Esophagus squamous epithelium (tissue), 5 donors: ENCODE measurements around the gene SKI. TPM values are rescaled to one million over a fixed set of nuclear protein-coding genes. Genes with fewer than 3 reads are reported as not detected.
"Not testable (repeated sequence)": the region's sequence is repeated elsewhere in the genome, so short reads cannot be mapped to it uniquely, and the experiment has no call there.

ENCODE experiments used
- DNase-seq: peaks from one replicate; lab custom pipeline; 2025; lab: John Stamatoyannopoulos, UW
- H3K27ac ChIP-seq, 4 donors: fragments of 200-600 bp; sonication (generic); one replicate each; pipeline ENCODE4 v1.5.1; 2016 to 2019; ENCODE audit warnings: mild to moderate bottlenecking in 1 of 4
- H3K27me3 ChIP-seq, 4 donors: fragments of 200-600 bp; sonication (generic); 1 replicate in 3 of 4; 2 replicates in 1 of 4; pipeline versions ENCODE4 v1.5.1 to v1.6.0; 2017 to 2021; ENCODE audit warnings: antibody characterized with exemption in 1 of 4
- H3K36me3 ChIP-seq, 3 donors: fragments of 200-600 bp; sonication (generic); one replicate each; pipeline ENCODE4 v1.5.1; 2016 to 2019
- H3K4me1 ChIP-seq, 3 donors: fragments of 200-600 bp; sonication (generic); one replicate each; pipeline ENCODE4 v1.5.1; 2017 to 2019
- H3K4me3 ChIP-seq, 4 donors: fragments of 200-600 bp; sonication (generic); 1 replicate in 3 of 4; 2 replicates in 1 of 4; pipeline ENCODE4 v1.5.1; 2016 to 2019; ENCODE audit warnings: mild to moderate bottlenecking in 2 of 4, moderate library complexity in 1 of 4
- H3K9me3 ChIP-seq, 3 donors: fragments of 200-600 bp; sonication (generic); one replicate each; pipeline ENCODE4 v1.5.1; 2016 to 2019
- CTCF ChIP-seq, 6 experiments: fragments of 450-650 bp in 4 of 6; fragments of 200-600 bp in 2 of 6; sonication (generic) in 2 of 6; IDR thresholded peaks; one replicate each; pipeline ENCODE4 v1.5.1; 2016 to 2019; ENCODE audit warnings: antibody characterized with exemption in 6 of 6, mild to moderate bottlenecking in 4 of 6, moderate library complexity in 4 of 6
- POLR2A ChIP-seq, 4 donors: fragments of 450-650 bp; IDR thresholded peaks; one replicate each; pipeline ENCODE4 v1.6.1; 2017; ENCODE audit warnings: antibody characterized with exemption in 4 of 4, mild to moderate bottlenecking in 4 of 4, moderate library complexity in 3 of 4
- WGBS, 2 donors: methylation state at CpG; one replicate each; pipeline ENCODE4 v1.1.5; 2018; 5-methylcytosine and 5-hydroxymethylcytosine counted together
- intact Hi-C: fragments of 100-400 bp; cut with DNase I; formaldehyde crosslinking; loops from one replicate; pipeline ENCODE4 v1.15.0; 2022
- total RNA-seq, 4 donors: library from RNA; depleted of rRNA; stranded (reverse); fragments of >200 nt; gene quantifications; one replicate each; pipeline ENCODE4 v1.1.0, GENCODE V29; 2016
- donor health status: DM: yes; HTN: yes; CAD: no.

Gene SKI
- total RNA-seq, 4 donors from 2014 or later = 18.2 to 38.8 (median 25.2) TPM

GRCh38 chr1:2260917-2261316 is 32.8 kb downstream of the SKI start:
- Histone ChIP-seq H3K27ac (no peak overlapping the region), H3K4me3 (no peak overlapping the region), H3K36me3 (no peaks in the 10 kb centered on the region), H3K9me3 (no peaks in the 10 kb centered on the region), H3K4me1 (peaks cover 22 to 84% (median 27%) of the 10 kb centered on the region in 3 donors), H3K27me3 (no peaks in the 10 kb centered on the region)
- 78 to 79% methylated on average over 4 of the region's 4 CpGs for WGBS, 2 donors
- no peak for DNase-seq
- intact Hi-C loops = no loop called here
- TF ChIP-seq CTCF (IDR thresholded peaks at IDR 0.05) = no peak
- no peak for TF ChIP-seq POLR2A (IDR thresholded peaks at IDR 0.05)

- H3K27ac ChIP-seq, intact Hi-C loops, H3K4me3 ChIP-seq, H3K9me3 ChIP-seq, H3K36me3 ChIP-seq, H3K27me3 ChIP-seq, DNase-seq: not testable (repeated sequence)
- H3K4me1 ChIP-seq = peaks cover 27 to 84% (median 28%) of the 10 kb centered on the region in 3 donors
- 77 to 79% methylated on average over 4 to 16 of the region's 25 CpGs for WGBS, 2 donors
Measured at GRCh38 chr1:2261476-2262395, 33.6 kb downstream of the SKI start.

GRCh38 chr1:2266301-2266975 is 38.3 kb downstream of the SKI start:
- Histone ChIP-seq H3K4me1 (peaks cover 28 to 84% (median 44%) of the 10 kb centered on the region in 3 donors), H3K27me3 (no peaks in the 10 kb centered on the region), H3K27ac (no peak overlapping the region), H3K9me3 (no peaks in the 10 kb centered on the region), H3K36me3 (peaks cover 0 to 6% (median 0%) of the 10 kb centered on the region in 3 donors), H3K4me3 (no peak overlapping the region)
- no peak for DNase-seq
- intact Hi-C loops = no loop called here
- TF ChIP-seq POLR2A (IDR thresholded peaks at IDR 0.05) (no peak), CTCF (IDR thresholded peaks at IDR 0.05) (no peak)
- 83 to 90% methylated on average over 7 to 12 of the region's 16 CpGs for WGBS, 2 donors

- Histone ChIP-seq H3K36me3 (peaks cover 0 to 6% (median 0%) of the 10 kb centered on the region in 3 donors), H3K27me3 (no peaks in the 10 kb centered on the region), H3K9me3 (no peaks in the 10 kb centered on the region), H3K4me3 (no peak overlapping the region), H3K4me1 (peaks cover 36 to 84% (median 52%) of the 10 kb centered on the region in 3 donors), H3K27ac (peak overlapping the region in 1 of 4 donors; percentile 50)
- DNase-seq = no peak
- 76 to 82% methylated on average over 12 to 28 of the region's 30 CpGs for WGBS, 2 donors
- intact Hi-C loops = no loop called here
- no peak for TF ChIP-seq POLR2A (IDR thresholded peaks at IDR 0.05)
- no peak for TF ChIP-seq CTCF (IDR thresholded peaks at IDR 0.05)
Measured at GRCh38 chr1:2267051-2267830, 39.1 kb downstream of the SKI start.

GRCh38 chr1:2267862-2268261 is 39.7 kb downstream of the SKI start:
- H3K27ac ChIP-seq = peak overlapping the region in 1 of 4 donors; percentile 50
- DNase-seq = no peak
- peaks cover 0 to 6% (median 0%) of the 10 kb centered on the region in 3 donors for H3K36me3 ChIP-seq
- intact Hi-C loops = no loop called here
- H3K4me1 ChIP-seq = peaks cover 42 to 86% (median 58%) of the 10 kb centered on the region in 3 donors
- WGBS, 2 donors = 67 to 93% methylated on average over 5 to 8 of the region's 15 CpGs
- TF ChIP-seq POLR2A (IDR thresholded peaks at IDR 0.05) (no peak), CTCF (IDR thresholded peaks at IDR 0.05) (no peak)
- H3K27me3 ChIP-seq = no peaks in the 10 kb centered on the region
- H3K4me3 ChIP-seq = no peak overlapping the region
- H3K9me3 ChIP-seq = no peaks in the 10 kb centered on the region
